Effector memory CD4-positive, alpha-beta T cell (primary cell): ENCODE measurements around the gene GNAT2.

Experiments
- DNase-seq, 3 donors: peaks; one replicate each; pipeline ENCODE4 v3.0.0-alpha.2; 2020
- H3K27ac ChIP-seq: 2 replicates; pipeline ENCODE4 v1.7.0; 2013; ENCODE audit warnings: mild to moderate bottlenecking, low read length, moderate library complexity; ENCODE audit not compliant: insufficient read depth, poor library complexity, severe bottlenecking
- H3K27me3 ChIP-seq: replicated peaks from 2 replicates; pipeline ENCODE4 v1.7.0; 2013; ENCODE audit warnings: mild to moderate bottlenecking, low read length; ENCODE audit not compliant: insufficient read depth, control insufficient read depth, poor library complexity, severe bottlenecking
- H3K36me3 ChIP-seq: 2 replicates; pipeline ENCODE4 v1.7.0; 2013; ENCODE audit warnings: mild to moderate bottlenecking, low read length, moderate library complexity; ENCODE audit not compliant: control insufficient read depth, insufficient read depth
- H3K4me1 ChIP-seq: 2 replicates; pipeline ENCODE4 v1.7.0; 2013; ENCODE audit warnings: low read length, mild to moderate bottlenecking; ENCODE audit not compliant: control insufficient read depth, insufficient read depth, poor library complexity, severe bottlenecking
- H3K4me3 ChIP-seq: 2 replicates; pipeline ENCODE4 v1.7.0; 2013; ENCODE audit warnings: low read length, low read depth, mild to moderate bottlenecking; ENCODE audit not compliant: insufficient read depth, poor library complexity, severe bottlenecking
- H3K9me3 ChIP-seq: 2 replicates; pipeline ENCODE4 v1.7.0; 2013; ENCODE audit warnings: mild to moderate bottlenecking, low read length, moderate library complexity; ENCODE audit not compliant: control insufficient read depth

The GNAT2 gene

DNA sequence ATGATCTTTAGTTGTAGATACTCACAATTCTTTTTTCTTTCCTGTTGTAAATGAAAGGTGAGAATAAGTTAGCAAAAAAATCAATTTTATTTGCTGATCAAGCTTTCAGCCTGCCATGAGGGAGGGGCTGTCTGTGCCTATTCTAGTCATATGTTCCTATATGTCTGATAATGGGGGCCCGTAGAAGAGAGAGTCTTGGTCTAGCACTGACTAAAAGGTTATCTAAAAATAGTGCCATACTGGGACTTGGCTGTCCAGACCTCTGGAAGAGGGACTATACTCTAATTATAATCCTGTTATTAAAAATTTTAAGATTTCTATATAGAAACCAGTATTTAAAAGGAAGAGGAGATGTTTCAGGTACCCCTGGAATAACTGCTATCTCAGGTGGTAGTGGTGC, 52.4 kb downstream of the GNAT2 start:
- Histone ChIP-seq H3K9me3 (no peaks in the 10 kb centered on the region), H3K36me3 (no peaks in the 10 kb centered on the region), H3K4me1 (peaks cover 14% of the 10 kb centered on the region), H3K27me3 (no peaks in the 10 kb centered on the region), H3K4me3 (no peak overlapping the region), H3K27ac (no peak overlapping the region)
- no peak for DNase-seq

DNA sequence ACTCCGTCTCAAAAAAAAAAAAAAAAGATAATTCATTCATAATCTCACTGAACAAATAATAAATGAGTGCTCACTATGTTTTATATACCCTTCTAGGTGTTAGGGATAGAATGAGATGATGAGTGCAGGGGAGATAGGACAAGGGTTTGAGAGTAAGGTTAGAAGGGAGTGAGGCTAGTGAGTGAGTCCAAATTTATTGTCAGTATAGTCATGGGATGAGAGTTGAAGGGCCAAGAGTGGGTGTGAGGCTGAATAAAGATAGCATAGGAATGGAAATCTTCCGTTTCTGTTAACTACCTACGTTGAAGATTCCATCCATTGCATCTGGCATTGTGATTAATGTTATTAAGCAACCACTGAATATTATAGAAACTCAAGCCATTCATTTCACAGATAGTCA, 54.2 kb downstream of the GNAT2 start:
- Histone ChIP-seq H3K27me3 (no peaks in the 10 kb centered on the region), H3K4me3 (no peak overlapping the region), H3K4me1 (peaks cover 16% of the 10 kb centered on the region), H3K27ac (no peak overlapping the region), H3K9me3 (no peaks in the 10 kb centered on the region), H3K36me3 (no peaks in the 10 kb centered on the region)
- DNase-seq: no peak

GRCh38 chr1:109564194-109564878, 55.1 kb downstream of the GNAT2 start:
- Histone ChIP-seq H3K27ac (no peak overlapping the region), H3K27me3 (no peaks in the 10 kb centered on the region), H3K36me3 (no peaks in the 10 kb centered on the region), H3K4me3 (no peak overlapping the region), H3K4me1 (peaks cover 20% of the 10 kb centered on the region), H3K9me3 (no peaks in the 10 kb centered on the region)
- no peak for DNase-seq

DNA sequence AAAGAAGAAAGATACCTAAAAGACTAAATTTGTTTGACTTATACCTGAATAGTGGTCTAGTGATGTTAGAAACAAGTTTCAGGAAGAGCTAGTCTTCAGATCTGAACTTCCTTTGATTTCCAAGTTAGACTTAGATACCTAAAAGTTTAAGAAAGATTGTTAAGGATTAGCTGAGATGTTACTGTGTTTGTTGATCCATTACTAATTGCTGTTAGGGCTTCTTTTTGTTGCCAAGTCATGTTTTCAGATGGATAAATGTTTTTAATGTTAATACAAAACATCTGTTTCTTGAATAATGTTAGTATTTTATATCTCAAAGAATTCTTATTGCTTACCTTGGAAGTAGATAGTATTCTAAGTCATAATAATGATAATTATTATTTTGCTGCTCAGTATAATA, 59.4 kb downstream of the GNAT2 start:
- DNase-seq: no peak
- no peak overlapping the region for H3K27ac ChIP-seq

DNA sequence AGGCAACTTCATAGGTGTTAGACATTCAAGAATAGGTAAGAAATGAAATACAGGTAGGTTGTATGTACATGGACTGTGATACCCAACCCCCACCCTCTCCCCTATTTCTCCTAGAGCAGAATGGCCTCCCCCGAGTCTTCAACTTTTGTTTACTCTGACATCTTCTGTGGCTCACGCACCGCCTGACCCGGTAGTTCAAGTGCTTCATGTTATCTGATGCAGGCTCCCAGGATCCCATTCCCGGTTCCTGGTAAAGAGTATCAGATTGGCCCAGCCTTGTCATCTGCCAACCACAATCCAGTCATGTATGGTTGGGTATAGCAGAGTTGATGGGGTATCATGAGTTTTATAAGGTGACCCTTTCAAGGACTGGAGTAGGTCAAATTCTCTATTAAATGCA, 61.9 kb downstream of the GNAT2 start:
- DNase-seq: no peak
- Histone ChIP-seq H3K9me3 (no peaks in the 10 kb centered on the region), H3K4me3 (no peak overlapping the region), H3K27me3 (no peaks in the 10 kb centered on the region), H3K27ac (no peak overlapping the region), H3K36me3 (no peaks in the 10 kb centered on the region), H3K4me1 (peaks cover 6% of the 10 kb centered on the region)

More for the DNA sequence above, 59.4 kb downstream of the GNAT2 start:
- H3K27me3 ChIP-seq: no peaks in the 10 kb centered on the region
- H3K4me1 ChIP-seq: peaks cover 17% of the 10 kb centered on the region
- H3K4me3 ChIP-seq: no peak overlapping the region
- no peaks in the 10 kb centered on the region for H3K9me3 ChIP-seq
- no peaks in the 10 kb centered on the region for H3K36me3 ChIP-seq

GRCh38 chr1:109556563-109556962, 62.9 kb downstream of the GNAT2 start:
- Histone ChIP-seq H3K27ac (no peak overlapping the region), H3K9me3 (no peaks in the 10 kb centered on the region), H3K4me3 (no peak overlapping the region), H3K36me3 (no peaks in the 10 kb centered on the region), H3K27me3 (no peaks in the 10 kb centered on the region), H3K4me1 (peaks cover 6% of the 10 kb centered on the region)
- no peak for DNase-seq
